NCI-H187 treated with DMSO at 0.1 percent for 48 hours (cell line): ENCODE measurements around the gene SSH3.

Experiments used
- DNase-seq: peaks from one replicate; lab custom pipeline; 2025; lab: John Stamatoyannopoulos, UW

The SSH3 gene

GRCh38 chr11:67268081-67268961 lies 35.0 kb upstream of the SSH3 start:
- DNase-seq = no peak

- no peak for DNase-seq
These were observed 34.4 kb upstream of the SSH3 start for GRCh38 chr11:67268962-67269268.

DNA sequence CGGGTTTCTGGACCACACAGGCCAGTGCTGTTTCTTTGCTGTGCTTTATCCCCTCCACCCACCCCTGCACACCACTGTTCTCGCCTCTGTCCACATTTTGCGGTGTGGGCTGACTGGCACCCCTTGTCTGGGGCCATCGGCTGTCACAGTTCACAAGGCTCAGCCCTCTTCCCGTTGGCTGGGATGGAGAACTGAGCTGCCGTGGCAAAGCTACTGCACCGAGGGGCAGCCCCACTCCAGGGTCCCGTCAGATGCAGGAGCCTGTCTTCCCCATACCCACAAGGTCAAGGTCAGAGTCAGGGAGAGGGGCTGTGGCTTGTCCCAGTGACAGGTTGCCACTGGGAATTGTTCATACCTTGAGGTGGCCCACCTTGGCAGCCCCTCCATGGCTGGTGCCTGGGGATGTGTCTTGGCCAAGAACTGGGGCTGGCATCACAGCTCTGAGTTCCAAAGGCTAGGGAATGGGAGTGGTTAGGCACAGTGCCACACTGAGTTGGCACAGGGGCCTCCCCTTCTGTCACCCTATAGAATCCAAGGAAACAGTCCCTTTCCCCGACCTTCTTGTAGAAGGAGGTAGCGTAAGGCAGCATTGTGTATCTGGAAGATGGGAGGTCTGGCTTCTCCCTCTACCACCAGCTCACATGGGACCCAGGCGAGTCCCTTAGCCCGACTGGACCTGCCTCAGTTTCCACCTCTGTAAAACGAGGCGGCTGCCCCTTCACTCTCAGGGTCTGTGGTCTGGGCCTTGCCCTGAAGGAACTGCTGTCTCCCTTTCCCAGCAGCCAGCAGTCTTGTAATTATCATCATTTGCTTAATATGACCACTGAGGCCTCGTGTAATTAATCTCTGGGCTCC lies 33.7 kb upstream of the SSH3 start:
- no peak for DNase-seq

DNA sequence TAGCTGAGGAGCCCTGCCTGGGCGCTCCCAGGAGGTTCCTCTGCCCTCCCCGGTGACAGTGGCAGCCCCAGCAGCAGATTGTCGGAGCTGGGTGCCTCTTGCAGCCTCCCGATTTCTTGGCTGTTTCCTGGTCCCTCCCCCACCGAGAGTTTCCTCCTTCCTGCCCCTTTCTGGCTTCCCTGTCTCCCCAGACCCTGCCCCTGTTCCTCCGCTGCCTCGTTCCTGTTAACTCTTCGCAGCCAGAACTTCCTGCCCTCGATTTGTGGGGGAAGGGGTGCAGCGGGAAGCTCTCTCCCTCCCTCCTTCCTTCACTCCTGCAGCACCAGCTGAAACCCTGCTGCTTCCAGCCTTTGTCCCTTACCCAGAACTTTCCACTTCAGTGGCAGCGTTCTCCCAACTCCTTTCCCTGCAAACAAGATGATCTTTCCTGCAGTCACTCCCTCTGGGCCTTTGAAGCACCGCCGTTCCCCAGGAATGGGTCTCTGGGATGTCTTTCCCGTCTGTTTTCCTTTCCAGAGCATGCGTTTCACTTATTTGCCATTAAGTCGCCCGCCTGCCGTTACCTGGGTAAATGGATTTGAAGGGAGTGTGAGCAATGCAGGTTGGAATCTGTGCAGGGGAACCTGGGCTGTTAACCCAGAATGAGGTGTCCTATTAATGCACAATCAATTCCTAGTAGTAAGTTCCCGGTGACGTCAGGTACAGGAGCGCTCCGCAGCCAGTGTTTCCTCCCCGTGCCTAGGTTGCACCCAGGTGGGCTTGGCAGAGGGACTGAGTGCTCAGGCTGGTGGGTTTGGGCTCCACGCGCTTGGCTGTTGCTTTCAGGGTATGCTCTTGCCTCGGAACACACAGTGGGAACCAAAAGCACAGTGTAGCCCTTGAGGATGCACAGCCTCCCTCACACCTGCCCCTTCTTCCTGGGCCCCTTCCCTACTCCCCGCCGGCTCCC lies 32.8 kb upstream of the SSH3 start:
- no peak for DNase-seq

DNA sequence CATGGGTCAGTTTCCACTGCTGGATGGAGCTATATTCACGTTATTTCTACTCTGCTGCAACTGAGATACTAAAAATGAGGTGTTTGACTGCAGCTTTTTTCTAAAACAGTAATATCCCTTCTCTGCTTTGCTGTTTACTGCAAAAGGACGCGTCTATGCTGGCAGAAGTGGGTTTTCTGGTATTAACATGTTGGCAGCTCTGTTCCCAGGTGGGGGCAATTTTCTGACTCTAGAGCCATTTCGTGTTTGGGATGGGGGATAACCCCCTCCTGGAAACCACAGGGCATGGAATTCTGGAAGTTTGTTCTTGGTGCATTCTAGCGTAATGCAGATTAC lies 32.2 kb upstream of the SSH3 start:
- DNase-seq = no peak

DNA sequence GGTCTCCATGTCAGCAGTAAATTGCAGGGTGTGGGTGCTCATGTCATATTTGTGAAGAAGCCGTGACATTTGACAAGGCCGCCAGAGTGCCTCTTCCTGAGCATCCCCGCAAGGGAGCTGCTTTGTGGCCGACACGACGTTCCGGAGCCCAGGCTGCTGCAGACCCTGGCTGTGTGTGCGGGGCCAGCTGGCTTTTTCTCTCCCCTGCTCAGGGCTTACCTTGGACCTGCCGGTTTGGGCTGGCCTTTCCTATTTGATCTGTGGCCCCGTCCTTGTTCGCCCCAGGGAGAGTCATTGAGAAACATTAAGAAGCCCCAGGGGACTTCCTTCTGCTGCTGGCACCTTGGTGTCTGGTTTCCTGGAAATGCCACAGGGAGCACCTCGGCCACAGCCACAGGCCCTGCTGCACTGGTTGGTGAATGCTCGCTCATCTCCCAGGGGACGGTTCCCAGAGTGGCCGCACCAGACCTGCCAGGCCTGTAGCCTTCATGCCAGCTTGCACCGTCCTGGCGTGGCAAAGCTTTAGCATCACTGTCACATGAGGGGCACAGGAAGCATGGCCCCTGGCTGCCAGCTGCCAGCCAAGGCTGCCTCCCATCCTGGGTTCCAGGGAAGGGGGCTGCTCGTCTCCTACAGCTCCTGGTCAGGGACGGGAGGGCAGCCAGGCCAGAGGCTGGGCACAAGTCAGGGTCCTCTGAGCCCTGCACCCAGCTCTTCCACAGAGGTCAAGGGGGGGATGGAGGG lies 31.6 kb upstream of the SSH3 start:
- no peak for DNase-seq

GRCh38 chr11:67272327-67273259 lies 30.7 kb upstream of the SSH3 start:
- DNase-seq = no peak

GRCh38 chr11:67273260-67273990 lies 29.9 kb upstream of the SSH3 start:
- no peak for DNase-seq

DNA sequence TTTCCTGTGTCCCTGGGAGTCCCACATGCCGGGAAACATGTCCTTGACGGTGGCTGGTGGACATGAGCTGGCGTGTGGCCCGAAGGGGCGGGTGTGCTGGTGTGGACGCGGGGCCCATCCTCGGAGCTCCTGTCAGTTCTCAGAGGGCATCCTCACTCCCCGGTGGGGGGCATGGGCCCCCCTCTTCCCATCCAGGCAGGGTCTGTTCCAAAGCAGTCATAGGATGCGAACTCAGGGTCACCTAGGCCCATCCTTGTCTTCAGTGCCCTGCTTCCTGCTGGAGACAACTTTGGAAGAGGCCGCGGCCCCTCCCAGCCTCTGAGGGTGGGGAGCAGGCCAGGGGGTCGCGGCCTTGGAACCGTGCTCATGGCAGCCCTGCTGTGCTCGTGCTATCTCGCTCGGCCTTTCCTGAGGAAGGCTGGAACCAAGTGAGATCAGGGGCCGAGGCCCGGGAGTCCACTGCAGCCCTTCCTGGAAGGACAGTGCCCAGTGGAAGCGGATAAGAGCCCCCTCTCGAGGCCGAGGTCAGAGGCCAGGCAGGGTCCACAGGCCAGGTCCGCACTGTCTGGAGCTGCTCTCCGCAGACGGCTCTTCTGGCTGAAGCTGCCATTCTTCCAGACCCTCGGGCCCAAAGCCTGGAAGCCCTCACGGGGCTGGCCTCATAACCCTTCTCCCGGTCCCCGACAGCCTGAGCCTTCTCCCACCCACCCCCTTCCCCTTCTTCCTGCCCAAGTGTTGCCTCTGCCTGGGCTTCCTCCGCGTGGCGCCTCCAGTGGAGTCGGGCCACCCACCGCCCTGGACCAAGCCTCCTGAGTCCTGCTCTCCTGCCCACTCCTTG lies 28.3 kb upstream of the SSH3 start:
- no peak for DNase-seq

- DNase-seq = no peak
These were observed 27.5 kb upstream of the SSH3 start for GRCh38 chr11:67275606-67276409.

DNA sequence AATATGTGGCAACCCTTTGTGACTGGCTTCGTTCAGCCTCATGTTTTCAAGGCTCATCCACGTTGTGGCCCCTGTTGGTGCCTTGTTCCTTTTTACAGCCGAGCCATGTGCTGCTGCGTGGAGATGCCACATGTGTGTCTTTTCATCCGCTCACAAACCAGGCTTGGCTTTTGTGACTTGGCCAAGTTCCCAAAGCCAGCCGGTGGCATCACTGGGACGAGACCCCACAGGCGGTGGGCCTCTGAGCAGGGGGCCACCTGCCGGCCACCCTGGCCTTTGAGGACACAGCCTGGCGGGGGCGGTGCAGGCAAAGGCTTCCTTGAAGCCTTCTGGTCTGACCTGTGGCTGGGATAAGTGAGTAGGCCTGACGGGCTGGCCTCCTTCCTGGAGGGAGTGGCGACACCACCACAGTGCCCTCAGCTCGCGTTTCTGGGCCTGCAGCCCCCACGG lies 26.5 kb upstream of the SSH3 start:
- DNase-seq = no peak

DNA sequence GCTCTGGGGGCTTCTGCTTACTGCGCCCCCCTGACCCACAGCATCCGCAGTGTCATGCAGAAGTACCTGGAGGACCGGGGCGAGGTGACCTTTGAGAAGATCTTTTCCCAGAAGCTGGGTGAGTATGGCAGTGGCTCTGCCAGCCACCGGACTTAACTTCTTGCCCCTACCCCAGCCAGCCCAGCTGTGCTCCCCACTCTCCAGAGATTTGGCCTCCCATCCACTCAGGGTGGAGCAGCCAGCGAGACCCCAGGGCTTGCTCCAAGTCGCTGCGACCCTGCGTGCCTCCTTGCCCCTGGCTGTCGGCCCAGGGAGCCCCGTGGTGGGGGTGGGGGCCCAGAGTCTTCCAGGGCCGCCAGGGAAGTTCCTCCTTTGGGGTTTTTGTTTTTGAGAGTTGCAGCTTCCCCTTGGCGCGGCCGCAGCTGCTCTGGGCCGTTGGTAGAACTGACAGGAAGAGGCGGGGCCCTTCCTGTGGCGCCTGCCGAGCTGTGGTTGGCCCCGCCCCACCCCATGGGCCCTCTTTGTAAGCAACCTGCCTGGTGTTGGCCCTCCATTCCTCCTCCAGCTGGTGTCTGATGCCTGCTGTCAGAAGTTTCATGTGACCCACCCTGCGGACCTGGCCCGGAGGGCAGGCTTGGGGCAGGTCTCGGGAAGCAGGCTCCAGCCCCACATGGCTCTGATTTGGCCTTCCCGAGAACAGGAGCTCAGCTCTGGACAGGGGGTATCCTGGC lies 25.9 kb upstream of the SSH3 start:
- no peak for DNase-seq

GRCh38 chr11:67278135-67278938 lies 25.0 kb upstream of the SSH3 start:
- no peak for DNase-seq

DNA sequence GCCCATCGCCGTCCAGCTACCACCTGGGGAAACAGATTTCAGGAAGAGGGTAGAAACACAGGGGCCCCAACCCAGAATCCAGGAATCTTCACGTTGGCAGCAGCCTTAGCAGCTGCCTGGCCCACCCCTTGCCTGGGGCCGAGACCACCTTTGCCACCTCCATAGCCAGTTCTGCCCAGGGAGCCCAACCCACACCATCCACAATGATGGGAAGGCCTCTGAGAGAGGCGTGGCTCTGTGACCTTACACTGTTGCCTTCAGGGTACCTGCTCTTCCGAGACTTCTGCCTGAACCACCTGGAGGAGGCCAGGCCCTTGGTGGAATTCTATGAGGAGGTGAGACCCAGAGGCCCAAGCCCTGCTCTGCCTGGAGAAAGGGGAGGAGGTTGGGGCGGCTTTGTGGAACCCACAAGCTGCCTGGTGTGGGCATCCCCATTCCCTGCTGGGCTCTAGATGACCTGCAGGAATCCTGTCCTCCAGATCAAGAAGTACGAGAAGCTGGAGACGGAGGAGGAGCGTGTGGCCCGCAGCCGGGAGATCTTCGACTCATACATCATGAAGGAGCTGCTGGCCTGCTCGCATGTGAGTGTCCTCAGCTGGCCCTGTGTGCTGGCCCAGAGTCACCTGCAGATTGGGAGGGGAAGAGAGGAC lies 24.3 kb upstream of the SSH3 start:
- no peak for DNase-seq

GRCh38 chr11:67279589-67280340 lies 23.6 kb upstream of the SSH3 start:
- DNase-seq = no peak
